ENCODE data around the gene GLCE. TPM values are rescaled to one million over a fixed set of nuclear protein-coding genes. Genes with fewer than 3 reads are reported as not detected.

The GLCE gene
- total RNA-seq, 4 donors from 2014 or later = 33.8 to 50.7 (median 43.8) TPM

DNA sequence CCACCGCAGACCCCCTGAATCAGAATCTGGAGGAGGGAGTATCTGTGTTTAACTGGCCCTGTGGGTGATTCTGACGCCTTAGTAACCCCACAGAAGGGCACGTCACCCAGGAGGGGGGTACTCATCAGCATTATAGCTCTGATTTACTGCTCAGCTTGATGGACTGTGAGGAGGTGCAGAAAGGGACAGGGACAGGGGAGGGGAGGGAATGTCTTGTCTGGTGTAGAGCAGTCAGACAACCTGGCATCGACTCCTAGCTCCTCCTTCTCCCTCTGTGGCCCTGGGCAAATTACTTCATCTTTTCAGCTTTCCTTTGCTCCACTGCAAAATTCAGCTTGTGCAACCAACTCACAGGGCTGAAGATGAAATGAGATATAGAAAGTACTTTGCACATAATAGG is 42.3 kb upstream of the GLCE start:
- Histone ChIP-seq H3K36me3 (no peaks in the 10 kb centered on the region), H3K4me1 (no peaks in the 10 kb centered on the region), H3K4me3 (no peak overlapping the region), H3K27ac (no peak overlapping the region), H3K27me3 (no peaks in the 10 kb centered on the region), H3K9me3 (no peaks in the 10 kb centered on the region)
- TF ChIP-seq, protein P1, sequence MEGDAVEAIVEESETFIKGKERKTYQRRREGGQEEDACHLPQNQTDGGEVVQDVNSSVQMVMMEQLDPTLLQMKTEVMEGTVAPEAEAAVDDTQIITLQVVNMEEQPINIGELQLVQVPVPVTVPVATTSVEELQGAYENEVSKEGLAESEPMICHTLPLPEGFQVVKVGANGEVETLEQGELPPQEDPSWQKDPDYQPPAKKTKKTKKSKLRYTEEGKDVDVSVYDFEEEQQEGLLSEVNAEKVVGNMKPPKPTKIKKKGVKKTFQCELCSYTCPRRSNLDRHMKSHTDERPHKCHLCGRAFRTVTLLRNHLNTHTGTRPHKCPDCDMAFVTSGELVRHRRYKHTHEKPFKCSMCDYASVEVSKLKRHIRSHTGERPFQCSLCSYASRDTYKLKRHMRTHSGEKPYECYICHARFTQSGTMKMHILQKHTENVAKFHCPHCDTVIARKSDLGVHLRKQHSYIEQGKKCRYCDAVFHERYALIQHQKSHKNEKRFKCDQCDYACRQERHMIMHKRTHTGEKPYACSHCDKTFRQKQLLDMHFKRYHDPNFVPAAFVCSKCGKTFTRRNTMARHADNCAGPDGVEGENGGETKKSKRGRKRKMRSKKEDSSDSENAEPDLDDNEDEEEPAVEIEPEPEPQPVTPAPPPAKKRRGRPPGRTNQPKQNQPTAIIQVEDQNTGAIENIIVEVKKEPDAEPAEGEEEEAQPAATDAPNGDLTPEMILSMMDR (IDR thresholded peaks at IDR 0.05) = no peak
- no peak for TF ChIP-seq POLR2A (IDR thresholded peaks at IDR 0.05)
- no peak for DNase-seq

DNA sequence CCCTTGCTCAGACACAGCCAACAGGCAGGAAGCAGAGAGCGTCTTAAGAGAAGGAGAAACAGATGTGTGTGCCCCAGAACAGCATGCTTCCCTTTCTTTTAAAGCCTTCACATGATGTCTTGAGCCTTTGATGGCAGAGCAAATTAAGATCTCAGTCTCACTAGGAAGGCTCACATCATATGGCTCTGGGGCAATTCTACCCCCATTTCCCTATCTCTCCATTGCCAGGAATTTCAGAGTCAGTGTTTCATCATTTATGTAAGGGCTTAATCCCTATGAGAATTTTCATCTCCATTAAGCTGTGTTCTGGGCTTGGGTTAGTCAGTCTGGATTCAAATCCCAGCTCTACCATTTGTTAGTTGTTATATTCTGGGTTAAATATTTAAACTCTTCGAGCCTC is 41.4 kb upstream of the GLCE start:
- Histone ChIP-seq H3K9me3 (no peaks in the 10 kb centered on the region), H3K4me3 (no peak overlapping the region), H3K4me1 (no peaks in the 10 kb centered on the region), H3K27ac (no peak overlapping the region), H3K27me3 (no peaks in the 10 kb centered on the region), H3K36me3 (no peaks in the 10 kb centered on the region)
- DNase-seq = no peak
- no peak for TF ChIP-seq POLR2A (IDR thresholded peaks at IDR 0.05)
- TF ChIP-seq, protein P1 (IDR thresholded peaks at IDR 0.05) = no peak

DNA sequence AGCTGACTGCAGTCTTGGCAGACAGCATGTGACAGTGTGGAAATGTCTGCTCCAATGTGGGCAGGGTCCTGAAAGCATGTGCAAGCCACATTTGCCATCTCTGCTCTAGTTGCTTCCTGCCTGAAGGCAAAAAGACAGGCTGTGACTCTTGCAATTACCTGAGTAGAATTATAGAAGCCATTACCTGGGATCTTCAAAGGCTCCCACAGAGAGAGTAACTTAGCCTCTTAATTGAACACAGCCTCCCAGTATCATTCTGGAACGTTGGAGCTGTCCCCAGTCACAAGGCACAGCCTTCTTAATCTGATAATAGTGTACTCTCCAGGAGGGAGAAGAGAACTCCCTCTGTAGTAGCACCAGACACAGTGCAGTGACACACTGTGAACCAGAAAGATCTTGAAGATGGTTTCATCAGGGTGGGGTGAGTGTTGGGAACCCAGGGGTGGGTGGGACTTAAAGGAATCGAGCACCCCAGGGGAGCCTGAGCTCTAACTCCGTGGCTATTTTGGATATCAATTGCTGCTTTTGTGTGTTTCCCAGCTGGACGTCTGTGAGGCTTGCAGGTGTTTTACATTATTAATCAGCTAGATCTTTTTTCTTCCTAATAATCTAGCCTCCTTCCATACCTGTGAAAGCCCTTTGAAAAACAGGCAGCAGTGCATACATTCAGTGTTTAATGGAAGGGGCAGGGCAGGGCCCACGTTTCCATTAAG is 40.6 kb upstream of the GLCE start:
- Histone ChIP-seq H3K36me3 (no peaks in the 10 kb centered on the region), H3K27me3 (no peaks in the 10 kb centered on the region), H3K4me3 (no peak overlapping the region), H3K9me3 (no peaks in the 10 kb centered on the region), H3K4me1 (no peaks in the 10 kb centered on the region), H3K27ac (no peak overlapping the region)
- DNase-seq = no peak
- TF ChIP-seq POLR2A (IDR thresholded peaks at IDR 0.05) = no peak

DNA sequence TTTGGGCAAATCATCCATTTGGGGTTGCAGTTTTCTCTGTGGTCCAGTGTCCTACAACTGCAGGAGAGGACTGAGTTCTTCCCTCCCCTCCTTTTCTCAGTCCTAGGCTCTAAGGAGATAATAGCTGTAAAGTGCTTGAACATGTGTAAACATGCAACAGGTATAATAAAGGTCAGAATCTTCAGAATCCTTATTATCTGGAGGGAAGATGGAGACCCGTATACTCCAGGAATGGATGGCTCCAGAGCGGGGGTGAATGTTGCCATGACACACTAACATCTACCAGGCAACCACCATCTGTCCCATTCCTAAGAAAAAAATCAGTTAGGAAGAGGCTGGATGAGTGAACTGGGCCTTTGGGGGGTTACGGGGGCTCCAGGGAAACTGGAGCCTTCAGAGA is 39.7 kb upstream of the GLCE start:
- no peak overlapping the region for H3K4me3 ChIP-seq
- H3K4me1 ChIP-seq = no peaks in the 10 kb centered on the region
- no peaks in the 10 kb centered on the region for H3K9me3 ChIP-seq
- TF ChIP-seq, protein P1 (IDR thresholded peaks at IDR 0.05) = no peak
- no peak for TF ChIP-seq POLR2A (IDR thresholded peaks at IDR 0.05)
- H3K27me3 ChIP-seq = no peaks in the 10 kb centered on the region
- no peaks in the 10 kb centered on the region for H3K36me3 ChIP-seq
- DNase-seq = no peak
- H3K27ac ChIP-seq = no peak overlapping the region

- TF ChIP-seq, protein P1 (IDR thresholded peaks at IDR 0.05) = no peak
- no peak for TF ChIP-seq POLR2A (IDR thresholded peaks at IDR 0.05)
- no peak for DNase-seq
- H3K27me3 ChIP-seq = no peaks in the 10 kb centered on the region
- no peaks in the 10 kb centered on the region for H3K36me3 ChIP-seq
- no peaks in the 10 kb centered on the region for H3K9me3 ChIP-seq
- no peak overlapping the region for H3K27ac ChIP-seq
- no peaks in the 10 kb centered on the region for H3K4me1 ChIP-seq
- no peak overlapping the region for H3K4me3 ChIP-seq
Observed at GRCh38 chr15:69121198-69121828, 39.1 kb upstream of the GLCE start.

DNA sequence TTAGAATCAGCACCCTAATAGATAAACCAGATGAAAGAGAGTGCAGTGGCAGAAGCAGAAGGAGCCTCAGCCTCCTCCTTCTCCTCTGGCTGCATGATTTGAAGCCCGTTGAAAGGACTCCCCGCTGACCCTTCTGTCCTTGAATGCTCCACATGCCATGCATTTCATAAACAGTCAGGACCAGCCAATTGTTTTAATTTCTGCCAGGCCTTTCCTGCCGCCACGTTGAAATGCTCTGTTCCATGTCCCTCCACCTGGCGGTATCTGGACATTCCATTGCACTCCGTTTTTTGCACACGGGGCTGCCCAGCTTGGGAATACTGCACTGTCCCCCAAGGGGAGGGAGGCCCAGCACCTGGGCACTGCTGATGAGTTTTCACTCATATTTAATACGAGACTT is 35.2 kb upstream of the GLCE start:
- H3K36me3 ChIP-seq = no peaks in the 10 kb centered on the region
- no peak for DNase-seq
- TF ChIP-seq, protein P1 (IDR thresholded peaks at IDR 0.05) = no peak
- no peak for TF ChIP-seq POLR2A (IDR thresholded peaks at IDR 0.05)
- no peaks in the 10 kb centered on the region for H3K4me1 ChIP-seq
- H3K4me3 ChIP-seq = no peak overlapping the region
- no peaks in the 10 kb centered on the region for H3K27me3 ChIP-seq
- no peak overlapping the region for H3K27ac ChIP-seq
- H3K9me3 ChIP-seq = no peaks in the 10 kb centered on the region

Data from Peyer's patch (tissue), 4 donors.